ENCODE data around the gene C15orf39.
"Not testable (repeated sequence)": the region's sequence is repeated elsewhere in the genome, so short reads cannot be mapped to it uniquely, and the experiment has no call there.

Gene C15orf39

DNA sequence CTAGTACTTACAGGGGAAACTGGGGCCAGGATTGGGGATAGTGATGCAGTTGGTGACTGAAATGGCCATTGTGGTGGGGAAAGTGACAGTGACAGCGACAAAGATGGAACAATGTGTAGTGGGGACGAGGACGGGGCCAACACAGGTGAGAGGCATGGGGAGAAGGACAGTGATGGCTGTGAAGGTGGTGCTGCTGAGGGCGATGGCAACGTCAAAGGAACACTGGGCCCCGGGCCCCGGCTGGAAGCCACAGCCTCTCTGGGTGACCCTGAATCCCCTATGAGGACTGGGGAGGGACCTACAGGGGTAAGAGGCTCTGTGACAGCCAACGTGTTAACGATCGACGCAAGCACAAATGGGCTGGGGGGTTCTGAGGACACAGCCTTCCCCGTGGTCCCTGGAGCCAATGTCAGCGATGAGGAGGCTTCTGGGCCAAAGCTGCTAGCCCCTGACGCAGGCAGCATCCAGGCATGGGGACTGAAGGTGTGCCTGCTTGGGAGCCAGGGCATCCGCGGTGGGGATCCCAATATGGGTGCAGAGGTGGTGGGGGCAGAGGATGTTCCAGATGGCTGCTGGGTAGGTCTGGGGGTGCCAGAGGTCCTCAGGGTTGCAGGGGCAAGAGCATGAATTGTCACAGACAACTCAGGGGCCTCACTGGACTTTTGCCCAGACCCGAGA, 31.3 kb downstream of the C15orf39 start:
- DNase-seq = no peak

GRCh38 chr15:75233504-75234190, 32.0 kb downstream of the C15orf39 start:
- DNase-seq = no peak

DNA sequence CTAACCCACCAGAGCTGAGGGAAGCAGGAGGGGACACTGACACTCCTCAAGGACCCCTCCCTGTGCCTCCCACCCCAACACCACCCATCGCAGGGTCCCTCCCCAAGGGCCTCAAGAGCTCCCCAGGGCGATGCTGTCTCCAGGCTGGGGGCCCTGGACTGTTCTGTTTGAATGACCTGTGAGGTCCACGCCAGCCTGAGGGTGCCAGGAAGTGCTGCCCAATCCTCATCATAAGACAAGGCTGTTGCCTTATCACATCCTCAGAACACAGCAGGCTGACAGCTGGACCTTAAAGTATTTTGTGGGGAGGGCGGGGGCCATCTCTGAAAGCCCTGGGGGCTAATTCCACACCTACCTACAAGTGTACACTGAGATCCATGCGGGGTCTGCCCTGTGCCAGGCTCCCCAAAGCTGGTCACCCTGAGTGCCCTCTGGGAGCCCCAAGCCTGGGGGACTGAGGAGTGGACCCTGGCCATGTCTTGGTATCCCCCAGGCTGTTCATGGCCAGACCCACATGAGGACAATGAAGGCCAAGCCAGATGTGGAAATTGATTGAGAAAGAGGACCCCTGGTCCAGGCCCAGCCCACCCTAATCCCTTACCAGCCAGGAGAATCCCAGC, 32.6 kb downstream of the C15orf39 start:
- no peak for DNase-seq

DNA sequence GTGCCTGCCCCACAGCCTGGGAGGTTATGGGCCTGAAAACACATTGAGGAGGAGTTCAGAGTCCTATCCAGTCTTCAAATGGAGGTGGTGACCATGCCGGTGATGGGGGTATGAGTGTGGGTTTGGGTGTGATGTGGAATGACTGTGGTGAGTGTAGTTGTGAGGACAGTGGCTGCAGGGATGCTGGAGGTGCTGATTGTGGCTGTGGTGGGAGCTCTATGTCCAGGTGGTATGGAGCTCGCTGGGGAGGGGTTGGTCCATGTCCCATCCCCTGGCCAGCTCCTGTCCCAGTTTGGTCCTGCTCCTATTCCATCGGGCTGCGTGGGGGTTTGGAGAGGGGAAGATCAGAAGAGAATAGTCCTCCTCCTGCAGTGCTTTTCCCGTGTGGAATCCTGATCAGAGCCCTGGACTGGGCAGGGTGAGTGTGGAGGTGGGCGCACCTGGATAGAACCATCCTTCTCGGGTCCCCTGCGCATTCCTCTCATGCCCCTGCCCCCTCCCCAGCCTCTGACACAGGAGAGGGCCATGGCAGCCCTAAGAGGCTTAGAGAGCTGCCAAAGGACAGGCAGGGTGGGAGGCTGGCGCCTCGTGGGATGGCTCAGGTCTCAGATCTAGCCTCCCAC, 33.5 kb downstream of the C15orf39 start:
- no peak for DNase-seq

DNA sequence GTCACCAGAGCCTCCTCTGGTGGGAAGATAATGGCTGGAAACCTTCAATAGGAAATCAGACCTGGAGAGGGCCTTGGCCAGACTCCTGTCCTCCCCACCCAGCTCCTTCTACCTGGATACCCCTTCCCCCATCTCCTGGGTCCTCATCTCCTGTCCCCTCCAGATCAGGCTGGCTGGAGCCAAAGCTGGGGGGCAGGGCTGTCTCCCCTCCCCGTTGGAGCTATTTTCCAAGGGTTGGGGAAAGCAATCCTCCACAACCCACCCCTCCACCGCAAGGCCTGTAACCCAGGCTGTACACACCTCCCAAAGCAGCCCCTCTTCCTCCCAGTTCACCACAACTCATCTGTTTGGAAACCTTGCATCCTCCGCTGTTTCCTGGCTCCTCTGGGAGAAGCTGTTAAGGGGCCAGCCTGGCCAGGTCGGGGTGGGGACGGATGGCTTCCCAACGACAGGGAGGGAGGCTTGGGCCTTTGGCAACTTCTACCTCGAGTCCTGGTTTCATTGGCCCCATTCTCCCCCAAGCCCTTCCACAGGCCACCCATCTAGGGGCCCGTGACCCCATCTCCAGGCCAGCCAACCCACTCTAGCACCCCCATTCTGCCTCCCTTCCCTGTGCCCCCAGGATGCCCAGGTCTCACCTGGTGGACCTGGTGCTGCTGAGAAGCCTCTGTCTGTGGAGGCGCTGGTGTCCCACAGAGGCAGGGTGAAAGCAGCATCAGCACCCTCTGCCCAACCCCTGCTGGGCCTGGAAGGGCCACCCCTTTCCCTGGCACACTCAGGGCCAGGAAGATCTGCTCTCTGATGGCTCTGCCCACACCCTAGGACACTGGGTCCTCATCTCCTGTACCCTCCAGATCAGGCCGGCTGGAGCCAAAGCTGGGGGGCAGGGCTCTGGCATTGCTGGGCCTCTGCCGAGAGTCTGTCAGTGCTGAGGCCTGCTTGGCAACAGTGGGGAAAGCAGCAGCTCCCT, 34.4 kb downstream of the C15orf39 start:
- no peak for DNase-seq

GRCh38 chr15:75237316-75237982, 35.8 kb downstream of the C15orf39 start:
- no peak for DNase-seq

- no peak for DNase-seq
Observed at GRCh38 chr15:75238150-75238549, 36.5 kb downstream of the C15orf39 start.

DNA sequence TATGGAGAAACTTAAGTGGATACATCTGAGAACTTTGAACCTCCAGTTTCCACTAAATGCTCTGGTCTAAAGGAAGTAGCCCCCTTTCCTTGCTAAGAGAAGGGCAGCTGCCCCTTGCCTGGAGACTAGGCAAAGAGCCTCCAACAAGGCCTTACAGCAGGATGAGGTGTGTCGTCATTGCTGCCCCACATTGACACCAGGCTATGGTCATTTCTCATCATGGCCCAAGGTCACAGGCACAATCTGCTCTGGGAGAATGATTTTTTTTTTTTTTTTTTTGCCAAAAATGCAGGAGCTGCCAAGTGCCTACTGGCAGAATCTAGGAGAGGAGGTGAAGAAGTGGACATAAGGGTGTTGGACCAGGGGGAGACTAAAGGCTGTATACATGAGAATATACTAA, 44.1 kb downstream of the C15orf39 start:
- not testable (repeated sequence) for DNase-seq

DNA sequence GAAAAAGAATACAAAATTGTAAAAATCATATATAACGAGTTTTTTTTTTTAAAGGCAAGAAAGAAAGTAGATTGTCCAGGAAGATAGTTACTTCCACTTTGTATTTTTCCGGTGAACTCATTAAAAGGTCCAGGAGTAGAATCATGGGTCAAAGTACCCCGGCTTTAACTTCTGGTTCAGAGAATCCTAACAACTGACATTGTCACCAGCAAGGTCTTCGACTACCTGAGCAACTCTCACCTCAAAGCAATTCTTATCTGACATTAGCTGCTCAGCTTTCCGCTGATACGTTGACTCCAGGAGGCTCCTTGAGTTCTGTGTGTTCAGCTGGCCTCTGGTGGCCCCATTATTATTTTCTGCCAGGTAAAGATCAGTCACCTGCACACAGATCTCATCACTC, 47.3 kb downstream of the C15orf39 start:
- DNase-seq = not testable (repeated sequence)

- no peak for DNase-seq
Observed at GRCh38 chr15:75249726-75250125, 48.0 kb downstream of the C15orf39 start.

- DNase-seq = not testable (repeated sequence)
Observed at GRCh38 chr15:75251343-75251742, 49.7 kb downstream of the C15orf39 start.

DNA sequence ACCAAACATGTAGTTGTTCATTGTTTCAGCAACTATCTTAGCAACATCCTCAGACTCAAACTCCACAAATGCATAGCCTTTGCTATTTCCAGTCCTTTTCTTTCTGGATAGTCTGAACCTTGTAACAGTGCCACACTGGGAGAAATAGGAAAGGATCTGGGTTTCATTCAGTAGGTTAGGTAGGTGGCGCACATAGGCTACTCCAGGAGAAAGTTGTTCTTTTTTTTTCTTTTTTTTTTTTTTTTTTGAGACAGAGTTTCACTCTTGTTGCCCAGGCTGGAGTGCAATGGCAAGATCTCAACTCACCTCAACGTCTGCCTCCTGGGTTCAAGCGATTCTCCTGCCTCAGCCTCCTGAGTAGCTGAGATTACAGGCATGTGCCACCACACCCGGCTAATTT, 50.6 kb downstream of the C15orf39 start:
- not testable (repeated sequence) for DNase-seq

GRCh38 chr15:75258034-75258433, 56.4 kb downstream of the C15orf39 start, which contains the start of gene GOLGA6C:
TSS of gene GOLGA6C (plus strand) at chr15:75258334. CDS start at chr15:75258599, 265 bp downstream.
- DNase-seq = not testable (repeated sequence)

DNA sequence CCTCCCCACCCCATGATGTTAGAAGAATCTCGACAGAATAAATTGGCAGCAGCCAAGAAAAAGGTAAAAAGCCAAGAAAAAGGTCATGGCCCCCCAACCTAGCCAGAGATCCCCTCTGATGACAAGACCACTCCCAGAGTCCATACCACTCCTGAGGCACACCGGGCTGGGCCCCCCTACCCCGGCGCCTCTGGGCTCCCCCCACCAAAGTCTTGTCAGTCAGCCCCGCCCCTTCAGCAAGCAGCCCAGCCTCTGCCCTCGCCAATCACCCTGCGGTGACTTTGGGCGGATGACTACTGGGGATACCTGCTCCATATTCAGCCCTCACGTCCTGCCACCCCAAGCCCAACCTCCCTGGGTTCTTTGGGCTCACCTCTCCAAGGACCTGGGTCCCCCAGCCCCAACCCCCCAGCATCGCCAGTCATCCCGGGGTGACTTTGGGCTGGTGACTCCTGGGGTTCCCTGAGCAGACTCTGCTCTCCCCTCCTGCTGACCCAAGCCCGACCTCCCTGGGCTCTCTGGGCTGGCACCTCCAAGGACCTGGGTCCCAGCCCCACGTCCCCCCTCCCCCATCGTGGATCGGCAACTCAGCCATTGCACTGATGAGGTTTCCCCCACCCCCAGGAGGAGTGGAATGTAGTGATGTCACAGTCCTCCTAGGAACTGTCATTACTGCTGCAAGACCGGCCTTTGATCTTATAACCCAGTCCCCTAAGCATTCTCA, 57.1 kb downstream of the C15orf39 start:
- DNase-seq = not testable (repeated sequence)

DNA sequence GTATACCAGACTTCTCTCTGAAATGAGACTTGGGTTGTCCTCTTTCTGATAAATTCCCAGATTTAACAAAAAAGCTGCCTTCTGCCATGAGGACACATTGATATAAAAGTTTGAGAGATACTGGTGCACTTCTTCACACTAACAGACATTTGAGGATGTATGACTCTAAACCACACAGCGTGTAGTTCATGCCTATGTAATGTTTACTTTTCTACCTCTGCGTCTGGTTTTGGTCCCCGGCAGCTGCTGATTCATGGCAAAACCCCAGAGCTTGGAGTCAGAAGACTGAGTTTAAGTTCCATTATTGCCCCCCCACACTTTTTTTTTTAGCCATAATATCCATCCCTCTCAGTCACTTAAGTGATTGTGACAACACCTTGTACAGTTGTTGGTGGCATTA, 58.2 kb downstream of the C15orf39 start:
- DNase-seq = not testable (repeated sequence)

All from activated naive CD4-positive, alpha-beta T cell treated with Interleukin-2 at 50 U/mL for 16 hours (primary cell).